ENCODE measurements around the gene ISCU.
"Not testable (repeated sequence)": the region's sequence is repeated elsewhere in the genome, so short reads cannot be mapped to it uniquely, and the experiment has no call there.

ISCU gene

DNA sequence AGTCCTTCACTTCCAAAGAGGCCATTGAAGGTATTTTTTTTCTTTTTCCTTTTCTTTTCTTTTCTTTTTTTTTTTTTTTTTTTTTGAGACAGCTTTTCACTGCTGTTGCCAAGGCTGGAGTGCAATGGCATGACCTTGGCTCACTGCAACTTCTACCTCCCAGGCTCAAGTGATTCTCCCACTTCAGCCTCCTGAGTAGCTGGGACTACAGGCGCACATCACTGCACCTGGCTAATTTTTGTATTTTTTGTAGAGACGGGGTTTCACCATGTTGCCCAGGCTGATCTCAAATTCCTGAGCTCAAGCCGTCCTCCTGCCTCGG is 56.5 kb downstream of the ISCU start:
- not testable (repeated sequence) for H3K9me3 ChIP-seq (ENCODE audit: control insufficient read depth in 2 of 2, low read length in 2 of 2); H3K4me3 ChIP-seq (ENCODE audit: low read length in 2 of 2); H3K27me3 ChIP-seq (ENCODE audit: control insufficient read depth in 2 of 2, insufficient read depth in 2 of 2, low read length in 2 of 2); H3K27ac ChIP-seq (ENCODE audit: low read depth in 2 of 2, low read length in 2 of 2); H3K36me3 ChIP-seq (ENCODE audit: control insufficient read depth in 2 of 2, insufficient read depth in 2 of 2, low read length in 2 of 2); H3K9ac ChIP-seq (ENCODE audit: low read depth in 1 of 2, low read length in 2 of 2)
- H3K4me1 ChIP-seq (ENCODE audit: control insufficient read depth in 2 of 2, insufficient read depth in 2 of 2, low read length in 2 of 2) = peaks cover 3 to 13% of the 10 kb centered on the region in 2 donors

All from mucosa of rectum (tissue), 2 donors.